Measurements from ENCODE around the gene C6orf52.

- TF ChIP-seq CTCF (IDR thresholded peaks at IDR 0.05; ENCODE audit: insufficient read depth, low read depth, low read length): no peak
- no peak for TF ChIP-seq EZH2 (IDR thresholded peaks at IDR 0.05; ENCODE audit: insufficient read depth, low read length)
Measured at GRCh38 chr6:10676403-10676802, 18.0 kb downstream of the C6orf52 start.
